Measurements from ENCODE around the gene LRRK1. TPM values are rescaled to one million over a fixed set of nuclear protein-coding genes. Genes with fewer than 3 reads are reported as not detected.
A peak's percentile ranks its signal among the peaks of the same experiment; 100 is the strongest.

LRRK1 gene
- total RNA-seq, 1 experiment from 2014 or later: 7.0 TPM

GRCh38 chr15:101000271-101000681 is 81.1 kb downstream of the LRRK1 start:
- CTCF ChIA-PET: no interaction called here
- DNase-seq (peak; percentile 5), ATAC-seq (no peak)
- Histone ChIP-seq H3K9me2 (replicated peaks; ENCODE audit: low read length) (no peaks in the 10 kb centered on the region), H3K4me2 (ENCODE audit: low read length) (no peak overlapping the region), H3K4me3 (ENCODE audit: low read length) (no peak overlapping the region), H2AFZ (ENCODE audit: low read length) (no peak overlapping the region), H3K36me3 (ENCODE audit: low read depth, low read length) (peaks cover 7% of the 10 kb centered on the region), H3K27ac (ENCODE audit: low read length) (no peak overlapping the region), H3K79me2 (ENCODE audit: low read length) (no peaks in the 10 kb centered on the region), H3K4me1 (ENCODE audit: insufficient read depth, low read length) (peaks cover 28% of the 10 kb centered on the region), H3F3A (ENCODE audit: low read length, unreplicated experiment) (no peaks in the 10 kb centered on the region), H4K20me1 (ENCODE audit: low read length) (no peaks in the 10 kb centered on the region), H3K27me3 (ENCODE audit: low read length) (no peaks in the 10 kb centered on the region), H3K9ac (ENCODE audit: low read length) (no peak overlapping the region), H3K9me3 (ENCODE audit: low read length) (peaks cover 8% of the 10 kb centered on the region)
- POLR2A ChIA-PET (ENCODE audit: unreplicated experiment): no interaction called here
- intact Hi-C loops (cut with micrococcal nuclease): no loop called here
- no TSS peak for BruUV-seq (replicated peaks)
- no peak for TF ChIP-seq EZH2 (IDR thresholded peaks at IDR 0.05; ENCODE audit: low read length, unreplicated experiment)
- no peak for TF ChIP-seq EZH2phosphoT487 (IDR thresholded peaks at IDR 0.05; ENCODE audit: borderline replicate concordance, low read length)
- no peak for TF ChIP-seq CTCF (conservative IDR thresholded peaks at IDR 0.05; ENCODE audit: low read depth, low read length)

- no peak overlapping the region for H3K4me3 ChIP-seq (ENCODE audit: low read length)
- ATAC-seq: no peak
- H3K27ac ChIP-seq (ENCODE audit: low read length): no peak overlapping the region
- no peak overlapping the region for H2AFZ ChIP-seq (ENCODE audit: low read length)
- ChIA-PET CTCF (no interaction called here), POLR2A (ENCODE audit: unreplicated experiment) (no interaction called here)
- no peaks in the 10 kb centered on the region for H4K20me1 ChIP-seq (ENCODE audit: low read length)
- no peaks in the 10 kb centered on the region for H3F3A ChIP-seq (ENCODE audit: low read length, unreplicated experiment)
- H3K9me2 ChIP-seq (replicated peaks; ENCODE audit: low read length): no peaks in the 10 kb centered on the region
- H3K9ac ChIP-seq (ENCODE audit: low read length): no peak overlapping the region
- H3K4me2 ChIP-seq (ENCODE audit: low read length): no peak overlapping the region
- TF ChIP-seq EZH2phosphoT487 (IDR thresholded peaks at IDR 0.05; ENCODE audit: borderline replicate concordance, low read length) (no peak), CTCF (conservative IDR thresholded peaks at IDR 0.05; ENCODE audit: low read depth, low read length) (no peak), EZH2 (IDR thresholded peaks at IDR 0.05; ENCODE audit: low read length, unreplicated experiment) (no peak)
- BruUV-seq (replicated peaks): no TSS peak
- peaks cover 28% of the 10 kb centered on the region for H3K4me1 ChIP-seq (ENCODE audit: insufficient read depth, low read length)
- intact Hi-C loops (cut with micrococcal nuclease): no loop called here
- no peaks in the 10 kb centered on the region for H3K79me2 ChIP-seq (ENCODE audit: low read length)
- peaks cover 12% of the 10 kb centered on the region for H3K36me3 ChIP-seq (ENCODE audit: low read depth, low read length)
- H3K9me3 ChIP-seq (ENCODE audit: low read length): peaks cover 11% of the 10 kb centered on the region
- no peak for DNase-seq
- H3K27me3 ChIP-seq (ENCODE audit: low read length): no peaks in the 10 kb centered on the region
These were observed 81.9 kb downstream of the LRRK1 start for GRCh38 chr15:101001056-101001455.

GRCh38 chr15:101001796-101002195 is 82.6 kb downstream of the LRRK1 start:
- Histone ChIP-seq H3K27ac (ENCODE audit: low read length) (no peak overlapping the region), H3K9me2 (replicated peaks; ENCODE audit: low read length) (no peaks in the 10 kb centered on the region), H3K79me2 (ENCODE audit: low read length) (no peaks in the 10 kb centered on the region), H3K4me2 (ENCODE audit: low read length) (no peak overlapping the region), H3K4me1 (ENCODE audit: insufficient read depth, low read length) (peaks cover 35% of the 10 kb centered on the region), H4K20me1 (ENCODE audit: low read length) (no peaks in the 10 kb centered on the region), H3K9me3 (ENCODE audit: low read length) (peaks cover 11% of the 10 kb centered on the region), H3K4me3 (ENCODE audit: low read length) (no peak overlapping the region), H3K9ac (ENCODE audit: low read length) (no peak overlapping the region), H3F3A (ENCODE audit: low read length, unreplicated experiment) (no peaks in the 10 kb centered on the region), H2AFZ (ENCODE audit: low read length) (no peak overlapping the region), H3K36me3 (ENCODE audit: low read depth, low read length) (peaks cover 12% of the 10 kb centered on the region), H3K27me3 (ENCODE audit: low read length) (no peaks in the 10 kb centered on the region)
- ChIA-PET POLR2A (ENCODE audit: unreplicated experiment) (no interaction called here), CTCF (no interaction called here)
- TF ChIP-seq EZH2phosphoT487 (IDR thresholded peaks at IDR 0.05; ENCODE audit: borderline replicate concordance, low read length) (no peak), CTCF (conservative IDR thresholded peaks at IDR 0.05; ENCODE audit: low read depth, low read length) (no peak), EZH2 (IDR thresholded peaks at IDR 0.05; ENCODE audit: low read length, unreplicated experiment) (no peak)
- BruUV-seq (replicated peaks): no TSS peak
- ATAC-seq (no peak), DNase-seq (no peak)
- intact Hi-C loops (cut with micrococcal nuclease): no loop called here
